IMR-90 (cell line): ENCODE results near the gene ZNF827. TPM values are rescaled to one million over a fixed set of nuclear protein-coding genes. Genes with fewer than 3 reads are reported as not detected.

Source experiments
- ATAC-seq: fragments of 200-7000 bp; cut with Tn5 transposase; 2 replicates; pipeline ENCODE4 v1.9.1; 2020; ENCODE audit warnings: low read depth, mild to moderate bottlenecking, moderate library complexity
- BruUV-seq: library from RNA; stranded (reverse); fragments of 400-500 nt; replicated peaks from 2 replicates; lab custom pipeline; 2021; lab: Mats Ljungman, UMichigan
- CTCF ChIA-PET: fragments of 300-600 bp; formaldehyde crosslinking; extraction: SDS; loops from one replicate; lab custom pipeline; 2021; ENCODE audit warnings: antibody characterized with exemption; lab: Yijun Ruan, JAX
- POLR2A ChIA-PET: fragments of 300-600 bp; sonication (Branson Sonifier 250); formaldehyde crosslinking; loops from one replicate; lab custom pipeline; 2022; ENCODE audit warnings: antibody characterized with exemption; ENCODE audit not compliant: unreplicated experiment; lab: Charles Lee
- DNase-seq: peaks from one replicate; pipeline ENCODE4 v3.0.0; 2013
- H2AFZ ChIP-seq: replicated peaks from 2 replicates; pipeline ENCODE3; 2013; ENCODE audit warnings: low read length, mild to moderate bottlenecking; ENCODE audit not compliant: poor library complexity
- H2AK5ac ChIP-seq: 2 replicates; pipeline ENCODE4 v1.6.1; 2013; ENCODE audit warnings: low read depth, low read length, inconsistent platforms
- H2AK9ac ChIP-seq: replicated peaks from 2 replicates; pipeline ENCODE3; 2013; ENCODE audit warnings: mild to moderate bottlenecking, low read depth, low read length, moderate library complexity; ENCODE audit not compliant: poor library complexity
- H2BK120ac ChIP-seq: 2 replicates; pipeline ENCODE4 v1.6.1; 2013; ENCODE audit warnings: low read depth, low read length, inconsistent platforms
- H2BK15ac ChIP-seq: 3 replicates; pipeline ENCODE4 v1.6.1; 2013; ENCODE audit warnings: low read depth, low read length, inconsistent platforms
- H2BK20ac ChIP-seq: 2 replicates; pipeline ENCODE4 v1.6.1; 2013; ENCODE audit warnings: low read depth, mild to moderate bottlenecking, inconsistent platforms, low read length, moderate library complexity
- H2BK5ac ChIP-seq: 2 replicates; pipeline ENCODE4 v1.6.1; 2013; ENCODE audit warnings: mild to moderate bottlenecking, low read depth, low read length, inconsistent platforms; ENCODE audit not compliant: poor library complexity, severe bottlenecking
- H3K14ac ChIP-seq: replicated peaks from 2 replicates; pipeline ENCODE4 v1.6.1; 2013; ENCODE audit warnings: low read depth, low read length, inconsistent platforms
- H3K18ac ChIP-seq: 2 replicates; pipeline ENCODE4 v1.6.1; 2013; ENCODE audit warnings: low read depth, low read length, control low read depth
- H3K23ac ChIP-seq: 2 replicates; pipeline ENCODE4 v1.6.1; 2013; ENCODE audit warnings: low read depth, low read length, inconsistent platforms
- H3K27ac ChIP-seq: 2 replicates; pipeline ENCODE4 v1.5.1; 2013; ENCODE audit warnings: mild to moderate bottlenecking, control low read depth, low read length; ENCODE audit not compliant: insufficient read depth
- H3K27me3 ChIP-seq: 2 replicates; pipeline ENCODE4 v1.6.1; 2013; ENCODE audit warnings: low read length; ENCODE audit not compliant: control insufficient read depth, insufficient read depth
- H3K36me3 ChIP-seq: 2 replicates; pipeline ENCODE4 v1.6.1; 2013; ENCODE audit warnings: low read length, mixed read lengths; ENCODE audit not compliant: control insufficient read depth, insufficient read depth
- H3K4ac ChIP-seq: 2 replicates; pipeline ENCODE4 v1.6.1; 2013; ENCODE audit warnings: low read depth, low read length, inconsistent platforms
- H3K4me1 ChIP-seq: 2 replicates; pipeline ENCODE4 v1.6.1; 2013; ENCODE audit warnings: low read length, mixed read lengths; ENCODE audit not compliant: control insufficient read depth, insufficient read depth
- H3K4me2 ChIP-seq: 2 replicates; pipeline ENCODE4 v1.6.1; 2013; ENCODE audit warnings: low read depth, mild to moderate bottlenecking, control low read depth, low read length, moderate library complexity
- H3K4me3 ChIP-seq: 2 replicates; pipeline ENCODE4 v1.5.1; 2013; ENCODE audit warnings: low read depth, mild to moderate bottlenecking, control low read depth, low read length, moderate library complexity; ENCODE audit not compliant: insufficient read depth
- H3K56ac ChIP-seq: 2 replicates; pipeline ENCODE4 v1.6.1; 2013; ENCODE audit warnings: low read length, inconsistent platforms; ENCODE audit not compliant: insufficient read depth; ENCODE audit errors: extremely low read depth
- H3K79me1 ChIP-seq, 2 experiments: 2 replicates each; pipeline ENCODE4 v1.6.1; 2013; ENCODE audit warnings: low read length in 2 of 2, inconsistent platforms in 1 of 2, low read depth in 1 of 2
- H3K9ac ChIP-seq: 2 replicates; pipeline ENCODE4 v1.6.1; 2013; ENCODE audit warnings: low read depth, low read length, control low read depth
- H3K9me1 ChIP-seq: 2 replicates; pipeline ENCODE4 v1.6.1; 2013; ENCODE audit warnings: low read length, inconsistent platforms; ENCODE audit not compliant: insufficient read depth
- H3K9me3 ChIP-seq: 2 replicates; pipeline ENCODE4 v1.6.1; 2013; ENCODE audit warnings: low read length; ENCODE audit not compliant: control insufficient read depth, insufficient read depth
- H4K20me1 ChIP-seq: 2 replicates; pipeline ENCODE4 v1.6.1; 2013; ENCODE audit warnings: low read length, inconsistent platforms; ENCODE audit not compliant: insufficient read depth
- H4K5ac ChIP-seq: 2 replicates; pipeline ENCODE4 v1.6.1; 2013; ENCODE audit warnings: mild to moderate bottlenecking, low read depth, low read length, control low read depth
- H4K8ac ChIP-seq, 2 experiments: 2 replicates each; pipeline ENCODE4 v1.6.1; 2013; ENCODE audit warnings: low read depth in 2 of 2, low read length in 2 of 2, control low read depth in 1 of 2, inconsistent platforms in 1 of 2
- H4K91ac ChIP-seq: 2 replicates; pipeline ENCODE4 v1.6.1; 2013; ENCODE audit warnings: low read depth, low read length, inconsistent platforms; ENCODE audit not compliant: insufficient read depth
- CEBPB ChIP-seq: IDR thresholded peaks from 2 replicates; pipeline ENCODE4 v1.6.1; 2012; ENCODE audit warnings: low read depth, low read length, improper control_type of control experiment
- CHD1 ChIP-seq: IDR thresholded peaks from 2 replicates; pipeline ENCODE4 v1.6.1; 2012; ENCODE audit warnings: low read depth, low read length, improper control_type of control experiment
- CTCF ChIP-seq: conservative IDR thresholded peaks from 2 replicates; pipeline ENCODE4 v1.5.1; 2012; ENCODE audit warnings: mild to moderate bottlenecking, low read depth, low read length, improper control_type of control experiment
- ELK1 ChIP-seq: fragments of 150-350 bp; IDR thresholded peaks from 2 replicates; pipeline ENCODE4 v1.6.1; 2016; ENCODE audit warnings: low read depth, mild to moderate bottlenecking, low read length, moderate library complexity, borderline replicate concordance
- FOS ChIP-seq: fragments of 150-350 bp; IDR thresholded peaks from 2 replicates; pipeline ENCODE4 v1.6.1; 2016; ENCODE audit warnings: low read depth, low read length
- MAZ ChIP-seq: IDR thresholded peaks from 2 replicates; pipeline ENCODE4 v1.6.1; 2012; ENCODE audit warnings: low read depth, mild to moderate bottlenecking, low read length, improper control_type of control experiment, moderate library complexity, borderline replicate concordance
- MXI1 ChIP-seq: IDR thresholded peaks from 2 replicates; pipeline ENCODE4 v1.6.1; 2012; ENCODE audit warnings: low read depth, mild to moderate bottlenecking, low read length, moderate library complexity, borderline replicate concordance
- RAD21 ChIP-seq: IDR thresholded peaks from 2 replicates; pipeline ENCODE4 v1.6.1; 2012; ENCODE audit warnings: low read length, improper control_type of control experiment
- RCOR1 ChIP-seq: IDR thresholded peaks from 2 replicates; pipeline ENCODE4 v1.6.1; 2012; ENCODE audit warnings: mild to moderate bottlenecking, low read length, improper control_type of control experiment; ENCODE audit not compliant: insufficient replicate concordance
- RFX5 ChIP-seq: IDR thresholded peaks from 2 replicates; pipeline ENCODE4 v1.8.0; 2012; ENCODE audit warnings: low read depth, mild to moderate bottlenecking, low read length, moderate library complexity
- USF2 ChIP-seq: fragments of 150-350 bp; IDR thresholded peaks from 2 replicates; pipeline ENCODE4 v1.6.1; 2017; ENCODE audit warnings: mild to moderate bottlenecking, antibody characterized with exemption, low read length, low read depth
- WGBS, 2 experiments: methylation state at CpG; one replicate each; pipeline versions ENCODE4 v1.1.5 to v1.1.7; 2013; ENCODE audit warnings: missing lambda C conversion rate in 2 of 2; ENCODE audit not compliant: insufficient read length in 1 of 2; ENCODE audit errors: extremely low coverage in 2 of 2; 5-methylcytosine and 5-hydroxymethylcytosine counted together
- dilution Hi-C: fragments of 300-500 bp; cut with HindIII; formaldehyde crosslinking; loops from one replicate; pipeline ENCODE4 v1.14.3; 2018; ENCODE audit warnings: low sequenced_read_pairs; ENCODE audit not compliant: unreplicated experiment
- in situ Hi-C: fragments of 300-500 bp; cut with MboI; formaldehyde crosslinking; loops from 3 replicates; pipeline ENCODE4 v1.14.3; 2019; ENCODE audit warnings: low sequenced_read_pairs, inconsistent platforms, mixed read lengths
- intact Hi-C: fragments of 100-400 bp; cut with micrococcal nuclease; formaldehyde crosslinking; loops from 2 replicates; pipeline ENCODE4 v1.10.0; 2022
- polyA plus RNA-seq, 3 experiments: library from polyadenylated mRNA; depleted of rRNA; stranded (reverse); fragments of >200 nt; gene quantifications; 2 replicates each; pipeline ENCODE4 v1.2.3, GENCODE V29; 2012; ENCODE audit warnings: low replicate concordance in 1 of 3
- total RNA-seq: library from RNA; depleted of rRNA; stranded (reverse); fragments of >200 nt; gene quantifications from 2 replicates; pipeline ENCODE4 v1.2.3, GENCODE V29; 2012

The ZNF827 gene
- total and polyA plus RNA-seq, 2 of the 4 experiments (the other 2 are of a cell fraction) = 6.6 to 31.7 TPM

GRCh38 chr4:145847764-145848163 is 90.9 kb downstream of the ZNF827 start:
- in situ Hi-C loops (no loop called here), intact Hi-C loops (no loop called here), dilution Hi-C loops (no loop called here)
- H2BK5ac ChIP-seq = no peak overlapping the region
- no peak overlapping the region for H3K9ac ChIP-seq
- no peaks in the 10 kb centered on the region for H3K27me3 ChIP-seq
- H2BK15ac ChIP-seq = no peak overlapping the region
- no peak overlapping the region for H3K18ac ChIP-seq
- CTCF ChIA-PET = interaction anchor here (0.6 to 0.8 kb wide), 2 partner anchors 175 to 1178 kb away, joined by 4 to 5 read pairs; no protein-coding TSS in a partner anchor
- no peak overlapping the region for H2BK20ac ChIP-seq
- POLR2A ChIA-PET = no interaction called here
- no peak for DNase-seq
- no peak overlapping the region for H3K27ac ChIP-seq
- no peak overlapping the region for H3K4me3 ChIP-seq
- no peak overlapping the region for H3K4me2 ChIP-seq
- H3K4ac ChIP-seq = no peak overlapping the region
- H2AFZ ChIP-seq = no peak overlapping the region
- H2BK120ac ChIP-seq = no peak overlapping the region
- H4K8ac ChIP-seq = no peak overlapping the region
- no peak overlapping the region for H2AK5ac ChIP-seq
- H4K91ac ChIP-seq = no peak overlapping the region
- WGBS, 2 experiments = 60% methylated on average over 3 of the region's 7 CpGs; no CpG with 5 or more reads in 1 of the 2 experiments
- peaks cover 3% of the 10 kb centered on the region; the same call in 1 of the 2 replicates for H3K9me1 ChIP-seq
- H3K14ac ChIP-seq = no peak overlapping the region
- TF ChIP-seq CEBPB (no peak), RFX5 (no peak), RCOR1 (no peak), MAZ (no peak), RAD21 (no peak), FOS (no peak), CTCF (no peak), USF2 (no peak), ELK1 (no peak), MXI1 (no peak), CHD1 (no peak)
- ATAC-seq = no peak
- no peaks in the 10 kb centered on the region for H3K9me3 ChIP-seq
- peaks cover 10% of the 10 kb centered on the region for H3K4me1 ChIP-seq
- H3K79me1 ChIP-seq = peaks cover 3 to 16% of the 10 kb centered on the region in 2 experiments; a peak in 3 of 4 replicates
- peaks cover 6% of the 10 kb centered on the region; the same call in 1 of the 2 replicates for H3K36me3 ChIP-seq
- H4K20me1 ChIP-seq = no peaks in the 10 kb centered on the region
- no peak overlapping the region for H2AK9ac ChIP-seq
- H3K23ac ChIP-seq = no peak overlapping the region
- BruUV-seq = no TSS peak
- no peak overlapping the region for H3K56ac ChIP-seq
- H4K5ac ChIP-seq = no peak overlapping the region
